NCI-H748 (cell line): ENCODE results near the gene FARS2.

Experiments used
- DNase-seq: peaks from one replicate; lab custom pipeline; 2025; ENCODE audit not compliant: unreplicated experiment; lab: John Stamatoyannopoulos, UW

The FARS2 gene

GRCh38 chr6:5525209-5525608 is 263.9 kb downstream of the FARS2 start:
- DNase-seq: no peak

GRCh38 chr6:5529015-5529414 is 267.7 kb downstream of the FARS2 start:
- no peak for DNase-seq

- DNase-seq: no peak
Observed at GRCh38 chr6:5529733-5530132, 268.4 kb downstream of the FARS2 start.

GRCh38 chr6:5531161-5531560 is 269.8 kb downstream of the FARS2 start:
- DNase-seq: no peak

- no peak for DNase-seq
Observed at GRCh38 chr6:5531853-5532375, 270.6 kb downstream of the FARS2 start.

- DNase-seq: no peak
Observed at GRCh38 chr6:5532941-5533340, 271.6 kb downstream of the FARS2 start.

- DNase-seq: no peak
Observed at GRCh38 chr6:5534643-5535042, 273.3 kb downstream of the FARS2 start.

GRCh38 chr6:5536644-5537043 is 275.3 kb downstream of the FARS2 start:
- DNase-seq: no peak

GRCh38 chr6:5537132-5537531 is 275.8 kb downstream of the FARS2 start:
- no peak for DNase-seq

- no peak for DNase-seq
Observed at GRCh38 chr6:5537967-5538366, 276.7 kb downstream of the FARS2 start.

- no peak for DNase-seq
Observed at GRCh38 chr6:5540370-5540769, 279.1 kb downstream of the FARS2 start.

GRCh38 chr6:5541025-5541424 is 279.7 kb downstream of the FARS2 start:
- DNase-seq: no peak

- no peak for DNase-seq
Observed at GRCh38 chr6:5541751-5542432, 280.6 kb downstream of the FARS2 start.

GRCh38 chr6:5547556-5547955 is 286.2 kb downstream of the FARS2 start:
- DNase-seq: no peak

GRCh38 chr6:5550631-5551030 is 289.3 kb downstream of the FARS2 start:
- DNase-seq: no peak

- no peak for DNase-seq
Observed at GRCh38 chr6:5552243-5552642, 290.9 kb downstream of the FARS2 start.

- no peak for DNase-seq
Observed at GRCh38 chr6:5553767-5554166, 292.5 kb downstream of the FARS2 start.

- no peak for DNase-seq
Observed at GRCh38 chr6:5554226-5554625, 292.9 kb downstream of the FARS2 start.

- no peak for DNase-seq
Observed at GRCh38 chr6:5556011-5556410, 294.7 kb downstream of the FARS2 start.

GRCh38 chr6:5557506-5557905 is 296.2 kb downstream of the FARS2 start:
- DNase-seq: no peak

GRCh38 chr6:5559651-5560050 is 298.3 kb downstream of the FARS2 start:
- no peak for DNase-seq

- DNase-seq: no peak
Observed at GRCh38 chr6:5562277-5562676, 301.0 kb downstream of the FARS2 start.

GRCh38 chr6:5563086-5563485 is 301.8 kb downstream of the FARS2 start:
- no peak for DNase-seq
